Measurements from ENCODE around the gene SLC9C1.

DNA sequence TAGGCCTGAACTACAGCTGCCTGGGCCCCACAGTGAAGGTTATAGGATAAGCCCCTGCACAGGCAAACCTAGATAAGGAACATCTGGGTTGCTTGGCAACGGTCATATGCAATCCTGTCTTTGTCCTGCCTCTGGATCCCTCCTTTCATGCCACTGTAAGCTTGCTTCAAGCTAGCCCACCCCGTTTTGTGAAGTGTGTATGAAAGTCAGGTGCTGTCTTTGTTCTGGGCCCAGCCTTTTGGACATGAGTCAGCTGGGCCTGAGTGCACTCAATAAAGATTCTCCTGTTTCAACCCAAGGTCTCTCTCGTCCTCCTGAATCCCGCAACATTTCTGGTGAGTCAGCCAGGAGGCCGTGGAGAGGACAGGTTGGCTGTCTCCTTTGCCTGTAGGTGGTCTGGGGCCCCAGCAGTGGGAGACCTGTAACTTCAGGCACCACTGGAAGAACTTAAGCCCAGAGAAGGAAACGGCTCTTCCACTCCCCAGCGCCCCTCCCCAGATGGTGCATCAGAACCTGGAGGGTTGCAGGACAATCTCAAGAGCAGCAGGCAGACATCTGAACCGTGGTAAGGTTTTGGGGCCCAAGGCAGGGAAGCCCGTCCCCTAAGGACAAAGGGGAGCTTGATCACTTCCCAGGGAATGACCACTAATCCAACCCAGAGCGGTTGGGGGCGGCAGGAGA lies 8.3 kb upstream of the SLC9C1 start:
- TF ChIP-seq POLR2A (IDR thresholded peaks at IDR 0.05): no peak
- no peak for TF ChIP-seq POLR2AphosphoS5 (IDR thresholded peaks at IDR 0.05)

Measured in stomach (tissue), 4 donors.